GM21529 (cell line): ENCODE measurements around the gene TRAF2.
A peak's percentile ranks its signal among the peaks of the same experiment; 100 is the strongest.

Source experiments
- ATAC-seq: cut with Tn5 transposase; IDR thresholded peaks from one replicate; pipeline ENCODE4 v1.9.1; 2021; ENCODE audit not compliant: unreplicated experiment

The TRAF2 gene

GRCh38 chr9:136936645-136937170 lies 50.4 kb downstream of the TRAF2 start:
- ATAC-seq: no peak

- ATAC-seq: no peak
Observed at GRCh38 chr9:136937186-136938001, 51.1 kb downstream of the TRAF2 start.

GRCh38 chr9:136939431-136939995 lies 53.2 kb downstream of the TRAF2 start:
- ATAC-seq: no peak

GRCh38 chr9:136939996-136940525 lies 53.7 kb downstream of the TRAF2 start:
- ATAC-seq: no peak

GRCh38 chr9:136940526-136941230 lies 54.4 kb downstream of the TRAF2 start:
- ATAC-seq: no peak

GRCh38 chr9:136941231-136942111 lies 55.2 kb downstream of the TRAF2 start:
- no peak for ATAC-seq

- ATAC-seq: no peak
Observed at GRCh38 chr9:136942112-136942880, 56.0 kb downstream of the TRAF2 start.

- no peak for ATAC-seq
Observed at GRCh38 chr9:136942881-136943230, 56.5 kb downstream of the TRAF2 start.

GRCh38 chr9:136943291-136944211 lies 57.2 kb downstream of the TRAF2 start:
- ATAC-seq: peak; percentile 20

- ATAC-seq: peak; percentile 30
Observed at GRCh38 chr9:136944212-136944518, 57.8 kb downstream of the TRAF2 start.

GRCh38 chr9:136944519-136945332 lies 58.4 kb downstream of the TRAF2 start, which contains the start of the genes C8G and FBXW5:
Gene C8G, plus strand, starts transcription at chr9:136945243. Its CDS starts 78 bp downstream, at chr9:136945321.
Gene FBXW5, minus strand, starts transcription at chr9:136944738. Its CDS starts 655 bp downstream, at chr9:136944083.
- peak; percentile 62 for ATAC-seq

GRCh38 chr9:136945333-136946227 lies 59.3 kb downstream of the TRAF2 start:
- ATAC-seq: no peak

- no peak for ATAC-seq
Observed at GRCh38 chr9:136946228-136947027, 60.1 kb downstream of the TRAF2 start.

GRCh38 chr9:136947028-136947891 lies 60.9 kb downstream of the TRAF2 start:
- ATAC-seq: no peak

- no peak for ATAC-seq
Observed at GRCh38 chr9:136947955-136948510, 61.7 kb downstream of the TRAF2 start.
